GM12872 (cell line): ENCODE results near the gene ATP12A.

Experiments
- CTCF ChIP-seq: IDR thresholded peaks from 3 replicates; pipeline ENCODE4 v1.5.1; 2011; ENCODE audit warnings: low read depth, mild to moderate bottlenecking, low read length, moderate library complexity; ENCODE audit not compliant: insufficient read depth

Gene ATP12A

DNA sequence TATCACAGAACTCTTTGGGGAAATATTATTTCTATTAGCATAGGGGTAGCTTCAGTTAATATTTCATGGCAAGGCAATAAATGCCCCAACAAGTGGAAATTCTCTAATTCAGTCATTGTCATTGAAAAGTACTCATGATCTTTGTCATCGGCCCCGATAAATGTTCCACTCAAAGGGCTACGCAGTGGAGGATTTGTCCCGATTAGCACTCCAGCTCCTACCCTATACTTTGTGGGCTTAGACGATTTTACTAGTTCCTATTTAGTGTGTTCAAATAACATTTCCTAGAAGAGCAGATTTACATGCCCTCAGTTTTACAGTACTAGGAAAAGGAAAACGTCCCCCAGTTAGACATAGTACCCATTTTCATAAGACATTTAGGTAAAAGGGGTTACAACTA lies 38.0 kb upstream of the ATP12A start:
- TF ChIP-seq CTCF = no peak

DNA sequence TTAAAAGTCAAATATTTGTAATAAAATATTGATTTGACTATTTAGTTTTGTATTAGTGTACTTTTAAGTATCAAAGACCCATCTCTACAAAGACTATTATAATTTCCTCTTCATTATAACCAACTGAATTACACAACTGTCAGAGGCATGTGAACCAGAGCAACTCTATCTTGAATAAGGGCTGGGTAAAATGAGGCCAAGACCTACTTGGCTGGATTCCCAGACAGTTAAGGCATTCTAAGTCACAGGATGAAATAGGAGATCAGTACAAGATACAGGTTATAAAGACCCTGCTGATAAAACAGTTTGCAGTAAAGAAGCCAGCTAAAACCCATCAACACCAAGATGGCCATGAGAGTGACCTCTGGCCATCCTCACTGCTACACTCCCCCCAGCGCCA lies 36.2 kb upstream of the ATP12A start:
- no peak for TF ChIP-seq CTCF

- TF ChIP-seq CTCF = no peak
These were observed 31.9 kb upstream of the ATP12A start for GRCh38 chr13:24648271-24648670.

- no peak for TF ChIP-seq CTCF
These were observed 31.1 kb upstream of the ATP12A start for GRCh38 chr13:24648983-24649687.

DNA sequence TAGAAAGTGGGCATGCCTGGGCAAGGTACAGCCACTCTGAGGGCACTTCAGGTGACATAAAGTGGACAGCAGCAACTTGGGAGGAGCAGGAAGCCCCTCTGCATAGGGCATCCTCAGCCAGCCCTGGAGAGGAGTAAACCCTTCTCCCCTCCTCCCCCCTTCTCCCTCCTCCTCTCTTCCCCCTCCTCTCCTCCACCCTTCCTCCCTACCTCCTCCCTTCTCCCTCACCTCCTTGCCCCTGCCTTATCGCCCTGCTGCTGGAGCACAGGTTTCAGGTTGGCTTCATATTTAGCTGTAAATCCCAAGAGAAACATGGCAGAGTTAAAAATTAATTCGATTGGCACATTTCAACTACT lies 30.5 kb upstream of the ATP12A start:
- no peak for TF ChIP-seq CTCF

DNA sequence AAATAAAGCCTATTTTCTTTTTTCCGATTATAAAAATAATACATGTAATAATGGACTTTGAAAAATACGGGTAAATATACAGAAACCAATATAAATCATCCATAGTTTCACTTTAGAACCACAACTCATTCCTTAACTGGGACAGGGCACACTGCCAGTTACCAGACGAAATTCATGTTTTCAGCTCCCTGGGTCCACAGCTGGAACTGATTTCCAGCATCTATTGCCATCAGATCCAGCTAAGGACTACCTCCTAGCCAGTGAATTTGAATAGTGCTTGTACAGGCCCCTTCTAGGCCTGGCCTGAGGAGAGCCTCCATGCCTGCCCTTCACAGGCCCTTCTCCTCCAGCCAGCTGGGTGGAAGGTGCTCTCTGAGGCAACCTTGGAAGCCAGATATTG lies 30.0 kb upstream of the ATP12A start:
- TF ChIP-seq CTCF = no peak

DNA sequence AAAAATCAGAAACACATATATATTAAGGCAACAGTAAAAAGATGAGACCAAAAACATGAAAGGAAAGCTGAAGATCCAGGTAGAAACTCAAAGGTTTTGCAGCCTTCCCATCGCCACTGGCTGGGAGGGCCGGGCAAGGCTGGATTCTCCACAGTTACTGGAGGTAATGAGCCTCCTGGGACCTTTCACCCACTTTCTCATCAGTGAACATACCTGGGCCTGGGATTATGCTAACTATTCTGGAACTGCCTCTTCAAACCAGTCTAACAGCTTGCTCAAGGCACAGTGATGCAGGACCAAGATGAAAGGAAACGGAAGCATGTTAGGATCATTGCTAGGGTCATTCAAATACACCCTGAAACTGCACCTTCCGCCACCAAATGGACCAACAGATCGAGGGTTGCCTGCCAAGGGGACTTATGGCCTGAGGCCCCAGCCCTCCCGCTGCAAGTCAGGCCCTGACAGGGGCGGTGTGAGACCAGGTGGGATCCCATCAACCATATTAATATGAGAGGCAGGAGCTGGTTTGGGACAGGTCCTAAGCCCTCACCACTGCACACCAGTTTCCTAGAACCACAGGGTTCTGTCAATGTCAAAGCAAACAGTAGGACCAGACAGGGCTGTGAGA lies 28.4 kb upstream of the ATP12A start:
- TF ChIP-seq CTCF = no peak
